ENCODE measurements around the gene FER. TPM values are rescaled to one million over a fixed set of nuclear protein-coding genes. Genes with fewer than 3 reads are reported as not detected.
A peak's percentile ranks its signal among the peaks of the same experiment; 100 is the strongest.
"Not testable (repeated sequence)": the region's sequence is repeated elsewhere in the genome, so short reads cannot be mapped to it uniquely, and the experiment has no call there.

Gene FER
- total RNA-seq, 2 donors from 2014 or later = 9.8 to 15.1 TPM

- Mint-ChIP-seq H3K27me3 (no peaks in the 10 kb centered on the region), H3K4me1 (no peaks in the 10 kb centered on the region), H3K4me3 (no peak overlapping the region), H3K36me3 (ENCODE audit: low read depth) (no peaks in the 10 kb centered on the region), H3K27ac (no peak overlapping the region)
- DNase-seq = no peak
- no peaks in the 10 kb centered on the region for H3K9me3 ChIP-seq (ENCODE audit: control insufficient read depth, low read length, poor library complexity, severe bottlenecking)
- no peak for ATAC-seq
These were observed 235.9 kb downstream of the FER start for GRCh38 chr5:108983461-108984092.

GRCh38 chr5:108989761-108990392, 242.2 kb downstream of the FER start:
- H3K36me3 Mint-ChIP-seq (ENCODE audit: low read depth) = no peaks in the 10 kb centered on the region
- ATAC-seq (no peak), DNase-seq (no peak)
- H3K27me3 Mint-ChIP-seq = no peaks in the 10 kb centered on the region
- H3K9me3 ChIP-seq (ENCODE audit: control insufficient read depth, low read length, poor library complexity, severe bottlenecking) = no peaks in the 10 kb centered on the region
- H3K4me1 Mint-ChIP-seq = no peaks in the 10 kb centered on the region
- H3K4me3 Mint-ChIP-seq = no peak overlapping the region
- no peak overlapping the region for H3K27ac Mint-ChIP-seq

GRCh38 chr5:108992396-108993085, 244.8 kb downstream of the FER start:
- H3K4me3 Mint-ChIP-seq; H3K36me3 Mint-ChIP-seq (ENCODE audit: low read depth); H3K4me1 Mint-ChIP-seq; DNase-seq; H3K9me3 ChIP-seq (ENCODE audit: control insufficient read depth, low read length, poor library complexity, severe bottlenecking); H3K27ac Mint-ChIP-seq; H3K27me3 Mint-ChIP-seq; ATAC-seq: not testable (repeated sequence)

GRCh38 chr5:108993440-108993839, 245.7 kb downstream of the FER start:
- not testable (repeated sequence) for ATAC-seq; H3K9me3 ChIP-seq (ENCODE audit: control insufficient read depth, low read length, poor library complexity, severe bottlenecking); H3K27me3 Mint-ChIP-seq; H3K27ac Mint-ChIP-seq; H3K4me1 Mint-ChIP-seq; DNase-seq; H3K36me3 Mint-ChIP-seq (ENCODE audit: low read depth); H3K4me3 Mint-ChIP-seq

- DNase-seq (no peak), ATAC-seq (no peak)
- H3K27me3 Mint-ChIP-seq = no peaks in the 10 kb centered on the region
- H3K4me1 Mint-ChIP-seq = no peaks in the 10 kb centered on the region
- no peak overlapping the region for H3K27ac Mint-ChIP-seq
- H3K4me3 Mint-ChIP-seq = no peak overlapping the region
- H3K36me3 Mint-ChIP-seq (ENCODE audit: low read depth) = no peaks in the 10 kb centered on the region
- H3K9me3 ChIP-seq (ENCODE audit: control insufficient read depth, low read length, poor library complexity, severe bottlenecking) = no peaks in the 10 kb centered on the region
These were observed 250.0 kb downstream of the FER start for GRCh38 chr5:108997720-108998119.

GRCh38 chr5:108998216-108998615, 250.5 kb downstream of the FER start:
- Mint-ChIP-seq H3K36me3 (ENCODE audit: low read depth) (no peaks in the 10 kb centered on the region), H3K27ac (no peak overlapping the region), H3K4me3 (no peak overlapping the region), H3K27me3 (no peaks in the 10 kb centered on the region), H3K4me1 (no peaks in the 10 kb centered on the region)
- ATAC-seq = no peak
- no peaks in the 10 kb centered on the region for H3K9me3 ChIP-seq (ENCODE audit: control insufficient read depth, low read length, poor library complexity, severe bottlenecking)
- DNase-seq = no peak

- H3K27ac Mint-ChIP-seq = no peak overlapping the region
- H3K4me1 Mint-ChIP-seq = no peaks in the 10 kb centered on the region
- no peaks in the 10 kb centered on the region for H3K27me3 Mint-ChIP-seq
- ATAC-seq (no peak), DNase-seq (no peak)
- no peaks in the 10 kb centered on the region for H3K36me3 Mint-ChIP-seq (ENCODE audit: low read depth)
- H3K9me3 ChIP-seq (ENCODE audit: control insufficient read depth, low read length, poor library complexity, severe bottlenecking) = no peaks in the 10 kb centered on the region
- no peak overlapping the region for H3K4me3 Mint-ChIP-seq
These were observed 256.2 kb downstream of the FER start for GRCh38 chr5:109003928-109004327.

- Mint-ChIP-seq H3K27me3 (no peaks in the 10 kb centered on the region), H3K4me1 (no peaks in the 10 kb centered on the region), H3K27ac (no peak overlapping the region), H3K36me3 (ENCODE audit: low read depth) (no peaks in the 10 kb centered on the region), H3K4me3 (no peak overlapping the region)
- DNase-seq (no peak), ATAC-seq (no peak)
- no peaks in the 10 kb centered on the region for H3K9me3 ChIP-seq (ENCODE audit: control insufficient read depth, low read length, poor library complexity, severe bottlenecking)
These were observed 257.8 kb downstream of the FER start for GRCh38 chr5:109005297-109006009.

- ATAC-seq (no peak), DNase-seq (no peak)
- no peak overlapping the region for H3K4me3 Mint-ChIP-seq
- no peak overlapping the region for H3K27ac Mint-ChIP-seq
- H3K36me3 Mint-ChIP-seq (ENCODE audit: low read depth) = no peaks in the 10 kb centered on the region
- H3K4me1 Mint-ChIP-seq = no peaks in the 10 kb centered on the region
- no peaks in the 10 kb centered on the region for H3K27me3 Mint-ChIP-seq
- no peaks in the 10 kb centered on the region for H3K9me3 ChIP-seq (ENCODE audit: control insufficient read depth, low read length, poor library complexity, severe bottlenecking)
These were observed 258.4 kb downstream of the FER start for GRCh38 chr5:109006129-109006528.

- no peak for ATAC-seq
- H3K4me1 Mint-ChIP-seq = peaks cover 3% of the 10 kb centered on the region
These were observed 268.6 kb downstream of the FER start for GRCh38 chr5:109016300-109016699.

GRCh38 chr5:109022056-109022455, 274.4 kb downstream of the FER start:
- H3K36me3 Mint-ChIP-seq (ENCODE audit: low read depth) = no peaks in the 10 kb centered on the region
- H3K4me1 Mint-ChIP-seq = no peaks in the 10 kb centered on the region
- H3K27ac Mint-ChIP-seq = no peak overlapping the region

More at GRCh38 chr5:109016300-109016699, 268.6 kb downstream of the FER start:
- H3K36me3 Mint-ChIP-seq (ENCODE audit: low read depth) = no peaks in the 10 kb centered on the region
- no peaks in the 10 kb centered on the region for H3K9me3 ChIP-seq (ENCODE audit: control insufficient read depth, low read length, poor library complexity, severe bottlenecking)
- no peak overlapping the region for H3K27ac Mint-ChIP-seq
- H3K4me3 Mint-ChIP-seq = peak overlapping the region; percentile 36
- no peaks in the 10 kb centered on the region for H3K27me3 Mint-ChIP-seq
- DNase-seq = no peak

GRCh38 chr5:109025729-109026128, 278.0 kb downstream of the FER start:
- not testable (repeated sequence) for H3K36me3 Mint-ChIP-seq (ENCODE audit: low read depth); H3K27ac Mint-ChIP-seq; H3K4me3 Mint-ChIP-seq; DNase-seq; H3K9me3 ChIP-seq (ENCODE audit: control insufficient read depth, low read length, poor library complexity, severe bottlenecking); H3K4me1 Mint-ChIP-seq; H3K27me3 Mint-ChIP-seq; ATAC-seq

More at GRCh38 chr5:109022056-109022455, 274.4 kb downstream of the FER start:
- no peak overlapping the region for H3K4me3 Mint-ChIP-seq
- peaks cover 4% of the 10 kb centered on the region for H3K9me3 ChIP-seq (ENCODE audit: control insufficient read depth, low read length, poor library complexity, severe bottlenecking)
- DNase-seq (no peak), ATAC-seq (no peak)
- no peaks in the 10 kb centered on the region for H3K27me3 Mint-ChIP-seq

- ATAC-seq = no peak
- Mint-ChIP-seq H3K36me3 (ENCODE audit: low read depth) (no peaks in the 10 kb centered on the region), H3K4me3 (no peak overlapping the region)
These were observed 280.4 kb downstream of the FER start for GRCh38 chr5:109027983-109028607.

More at GRCh38 chr5:109027983-109028607, 280.4 kb downstream of the FER start:
- H3K9me3 ChIP-seq (ENCODE audit: control insufficient read depth, low read length, poor library complexity, severe bottlenecking) = peaks cover 4% of the 10 kb centered on the region
- Mint-ChIP-seq H3K4me1 (peaks cover 2% of the 10 kb centered on the region), H3K27ac (no peak overlapping the region), H3K27me3 (no peaks in the 10 kb centered on the region)
- DNase-seq = no peak
